Measurements from ENCODE around the gene EEA1.

EEA1 gene

GRCh38 chr12:92743026-92743425 is 186.1 kb downstream of the EEA1 start:
- no peak for DNase-seq

GRCh38 chr12:92740411-92740810 is 188.7 kb downstream of the EEA1 start:
- peak; percentile 27 for DNase-seq

DNA sequence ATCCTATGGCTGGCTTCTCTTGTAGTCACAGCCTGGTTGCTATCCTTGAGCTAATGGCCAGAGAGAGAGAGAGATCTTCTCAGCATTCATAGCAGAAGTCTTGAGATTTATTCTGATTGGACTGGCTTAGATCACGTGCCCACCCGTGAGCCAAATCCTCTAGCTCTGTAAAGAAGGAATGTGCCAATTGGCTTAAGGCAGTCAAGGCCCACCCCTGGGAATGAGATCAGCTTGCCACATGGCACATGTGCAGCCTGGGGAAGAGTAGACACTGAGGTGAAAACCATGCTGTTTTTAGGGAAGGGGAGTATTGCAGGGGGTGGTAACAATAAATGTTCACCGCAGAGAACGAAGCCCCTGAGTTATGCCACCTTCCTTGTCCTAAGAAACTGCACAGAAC is 190.0 kb downstream of the EEA1 start:
- no peak for DNase-seq

GRCh38 chr12:92737855-92738850 is 190.9 kb downstream of the EEA1 start:
- no peak for DNase-seq

DNA sequence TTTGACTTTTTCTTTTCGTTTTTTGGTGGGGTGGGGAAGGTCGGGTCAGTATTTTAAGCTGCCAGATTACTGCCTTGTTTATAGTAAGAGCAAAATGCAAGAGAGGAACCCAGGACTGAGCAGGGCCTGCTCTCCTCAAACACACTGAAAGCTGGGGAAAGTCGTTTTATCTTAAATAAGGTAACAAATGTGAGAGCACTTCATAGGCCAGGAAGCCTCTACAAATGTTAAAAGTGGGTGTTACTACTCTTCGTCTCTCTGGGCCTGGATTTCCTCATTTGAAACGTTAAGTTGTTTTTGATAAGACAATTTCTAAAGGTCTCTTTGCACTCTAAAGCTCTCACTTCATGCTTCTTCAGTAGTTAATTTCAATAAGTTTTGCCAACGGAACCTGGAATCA is 192.5 kb downstream of the EEA1 start:
- no peak for DNase-seq

GRCh38 chr12:92735131-92735721 is 193.9 kb downstream of the EEA1 start:
- DNase-seq, result peak; percentile 81

DNA sequence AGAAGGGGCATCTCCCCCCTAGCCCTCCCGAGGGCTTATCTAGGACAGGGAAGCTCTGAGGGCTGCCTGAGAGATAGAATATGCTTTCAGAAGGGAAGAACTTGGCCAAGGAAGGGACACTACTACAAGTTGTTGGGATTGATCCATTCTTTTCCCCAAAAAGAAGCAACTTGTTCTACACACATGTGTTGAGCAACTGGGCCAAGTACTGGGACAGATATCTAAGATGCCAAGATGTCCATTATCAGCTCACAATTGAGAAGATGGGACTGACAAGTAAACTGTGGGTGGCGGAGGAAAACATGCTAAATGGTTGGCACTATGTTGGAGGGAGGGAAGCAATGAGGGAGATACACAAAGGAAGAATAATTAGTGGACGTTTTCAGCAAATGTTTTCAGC is 195.4 kb downstream of the EEA1 start:
- DNase-seq, result no peak

- no peak for DNase-seq
Observed at GRCh38 chr12:92733181-92733580, 195.9 kb downstream of the EEA1 start.

DNA sequence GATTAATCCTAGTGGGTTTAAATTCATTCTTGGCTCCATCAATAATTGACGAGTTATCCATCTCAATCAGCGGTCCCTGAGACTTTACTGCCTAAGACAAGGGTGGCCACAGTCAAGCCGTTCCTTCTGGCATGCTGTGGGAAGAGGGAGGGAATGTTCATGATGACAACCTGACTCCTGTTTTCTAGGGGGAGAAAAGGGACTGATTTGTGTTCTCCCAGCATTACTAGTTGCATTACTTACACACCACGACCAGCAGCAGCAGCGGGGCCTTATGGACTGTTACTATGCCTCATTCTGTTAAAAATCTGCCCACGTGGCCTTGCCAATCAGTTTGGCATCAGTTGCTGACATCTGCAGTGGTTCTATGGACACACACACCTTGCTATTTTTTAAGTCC is 196.4 kb downstream of the EEA1 start:
- DNase-seq, result no peak

- DNase-seq, result no peak
Observed at GRCh38 chr12:92732216-92732615, 196.9 kb downstream of the EEA1 start.

DNA sequence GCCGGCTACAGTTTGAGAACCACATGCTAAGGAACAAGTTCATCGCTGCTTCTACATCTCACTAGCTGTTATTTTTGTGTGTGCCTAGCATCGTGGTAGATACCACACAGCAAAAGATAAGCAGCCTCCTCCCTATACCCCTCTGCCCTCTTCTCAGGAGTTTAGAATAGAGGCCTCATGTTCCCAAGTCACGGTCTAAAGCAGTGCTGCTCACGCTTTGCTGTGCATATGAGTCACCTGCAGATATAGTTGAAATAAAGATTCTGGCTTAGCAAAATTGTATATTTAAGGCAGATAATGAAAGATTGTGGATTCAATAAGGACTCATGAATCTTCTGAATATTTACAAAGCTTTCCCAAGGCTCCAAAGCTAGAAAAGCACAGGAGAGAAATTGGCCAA is 198.3 kb downstream of the EEA1 start:
- DNase-seq, result no peak

DNA sequence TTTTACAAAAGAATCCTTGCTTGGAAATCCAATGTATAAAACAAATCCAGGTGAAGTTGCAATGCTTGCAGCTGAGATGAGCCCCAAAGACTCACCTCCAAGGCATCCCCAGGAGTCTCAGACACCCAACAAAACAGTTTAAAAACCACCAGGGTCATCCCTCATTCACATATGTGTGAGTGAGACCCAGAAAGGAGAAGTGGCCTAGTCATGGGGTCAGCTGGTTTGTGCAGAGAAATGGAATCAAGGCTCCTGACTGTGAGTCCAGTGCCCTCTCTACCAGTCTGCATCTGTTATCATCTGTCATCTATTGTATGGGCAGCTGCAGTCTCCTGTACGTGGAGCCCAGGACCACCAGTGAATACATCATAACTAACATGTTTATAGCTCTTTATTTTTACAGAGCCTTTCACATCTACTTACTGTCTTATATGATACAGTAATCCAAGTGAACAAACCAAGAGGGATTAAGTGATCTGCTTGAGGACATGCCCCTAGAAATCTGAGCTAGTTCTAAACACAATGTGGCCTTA is 199.3 kb downstream of the EEA1 start:
- no peak for DNase-seq

DNA sequence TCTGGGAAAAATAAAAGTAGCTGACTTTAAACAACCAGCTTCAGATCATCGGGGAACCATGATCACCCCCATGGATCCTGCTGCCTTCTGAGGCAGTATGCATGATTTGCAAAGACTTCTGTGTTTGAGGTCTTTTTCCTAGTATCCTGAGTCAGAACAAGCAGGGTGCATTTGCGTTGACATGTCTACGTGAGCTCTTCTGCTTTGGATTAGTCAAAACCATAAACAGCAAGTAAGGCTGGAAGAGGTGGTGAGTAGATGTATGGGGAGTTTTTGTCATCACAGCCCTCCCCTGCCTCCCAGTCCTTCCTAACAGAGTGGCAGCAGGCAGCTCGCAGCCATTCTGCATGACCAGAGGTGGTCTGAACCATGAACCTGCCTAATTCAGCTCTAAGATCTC is 202.2 kb downstream of the EEA1 start:
- peak; percentile 37 for DNase-seq

DNA sequence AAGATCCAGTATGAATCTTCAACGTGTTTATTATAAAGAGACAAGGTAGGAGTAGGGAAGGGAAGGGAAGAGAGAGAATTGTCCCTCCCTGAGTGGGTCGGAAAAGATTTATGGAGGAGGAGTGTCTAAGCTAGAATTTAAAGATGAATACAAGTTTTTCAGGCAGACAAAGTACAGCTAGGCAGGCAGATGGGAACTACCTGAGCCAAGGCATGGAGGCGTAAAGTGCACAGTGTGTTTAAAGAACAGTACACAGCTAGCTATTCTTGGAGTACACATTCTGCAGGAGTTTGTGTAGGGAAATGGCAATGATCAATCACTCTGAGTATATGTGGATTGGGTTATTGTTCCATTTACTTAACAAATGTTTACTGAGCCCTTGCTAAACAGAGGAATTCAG is 206.2 kb downstream of the EEA1 start:
- no peak for DNase-seq

DNA sequence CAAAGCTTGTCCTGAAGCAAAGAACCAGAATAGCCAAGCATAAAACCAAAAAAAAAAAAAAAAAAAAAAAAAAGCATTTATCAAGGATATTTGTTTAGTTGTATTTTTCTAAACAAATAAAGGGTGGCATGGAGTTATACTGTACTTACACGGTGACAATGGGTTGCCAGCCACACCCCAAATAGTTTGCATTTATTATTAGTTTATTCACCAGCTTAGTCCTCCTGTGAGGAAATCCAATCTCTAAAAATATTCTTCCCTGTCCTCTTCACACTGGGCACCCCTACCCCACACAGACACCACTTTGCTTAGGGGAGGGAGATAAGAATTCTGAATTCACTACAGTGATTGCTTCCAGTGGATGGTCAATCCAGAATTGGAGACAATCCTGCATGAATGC is 207.4 kb downstream of the EEA1 start:
- no peak for DNase-seq

DNA sequence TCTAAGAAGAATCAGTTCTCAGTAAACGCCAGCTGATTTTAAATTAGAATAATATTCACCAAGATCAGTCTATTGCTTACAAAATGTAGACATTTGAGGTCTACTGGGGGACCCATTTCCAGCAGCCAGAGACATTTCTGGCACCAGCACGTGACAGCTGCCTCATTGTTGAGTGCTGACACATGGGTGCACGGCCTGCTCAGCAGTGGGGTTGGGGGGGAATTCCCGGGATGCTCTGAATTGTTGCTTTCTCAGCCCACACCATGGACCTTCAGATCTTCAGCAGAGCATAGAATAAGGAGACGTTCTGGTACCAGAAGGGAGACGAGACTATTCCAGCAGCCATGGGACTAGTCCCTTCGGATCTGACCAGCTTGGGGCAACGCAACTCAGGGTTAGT is 208.0 kb downstream of the EEA1 start:
- peak; percentile 58 for DNase-seq

Measured in fibroblast of upper back skin (primary cell).